Nucleus accumbens (tissue), 56 donors: Measurements from ENCODE around the gene CPA4.
"Not testable (repeated sequence)": the region's sequence is repeated elsewhere in the genome, so short reads cannot be mapped to it uniquely, and the experiment has no call there.

Experiments used
- DNase-seq, 56 donors: peaks; one replicate each; lab custom pipeline; 2025; lab: John Stamatoyannopoulos, UW

The CPA4 gene

DNA sequence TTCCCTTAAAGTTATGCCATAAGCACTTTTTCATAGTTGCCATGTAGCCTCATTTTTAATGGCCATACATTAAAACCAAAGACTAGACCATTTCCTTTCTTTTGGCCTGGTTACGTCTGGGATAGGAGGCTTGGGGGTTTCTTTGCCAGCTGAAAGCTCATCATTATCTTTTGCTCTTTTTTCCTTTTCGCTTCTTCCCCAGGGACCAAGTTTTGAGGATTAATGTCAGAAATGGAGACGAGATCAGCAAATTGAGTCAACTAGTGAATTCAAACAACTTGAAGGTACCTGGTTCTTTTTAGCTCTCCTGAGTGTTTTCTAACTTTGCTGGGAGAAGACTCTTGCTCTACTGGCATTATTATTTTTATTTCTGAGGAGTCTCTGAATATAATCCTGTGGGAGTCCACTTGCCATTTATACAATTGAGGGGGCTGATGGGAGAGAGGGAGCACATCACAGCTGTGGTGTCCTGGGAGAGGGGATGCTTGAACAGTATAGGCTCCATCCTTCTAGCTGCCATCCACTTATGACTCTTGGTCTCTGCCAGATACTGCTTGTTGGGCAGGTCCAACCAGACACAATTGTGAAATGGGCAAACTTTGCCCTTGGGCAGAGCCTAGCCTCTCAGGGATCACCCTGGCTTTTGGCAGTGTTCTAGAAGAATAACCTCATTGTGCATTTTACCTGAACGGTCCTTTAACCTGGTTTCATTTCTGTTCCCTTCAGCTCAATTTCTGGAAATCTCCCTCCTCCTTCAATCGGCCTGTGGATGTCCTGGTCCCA is 5.8 kb downstream of the CPA4 start:
- no peak for DNase-seq

DNA sequence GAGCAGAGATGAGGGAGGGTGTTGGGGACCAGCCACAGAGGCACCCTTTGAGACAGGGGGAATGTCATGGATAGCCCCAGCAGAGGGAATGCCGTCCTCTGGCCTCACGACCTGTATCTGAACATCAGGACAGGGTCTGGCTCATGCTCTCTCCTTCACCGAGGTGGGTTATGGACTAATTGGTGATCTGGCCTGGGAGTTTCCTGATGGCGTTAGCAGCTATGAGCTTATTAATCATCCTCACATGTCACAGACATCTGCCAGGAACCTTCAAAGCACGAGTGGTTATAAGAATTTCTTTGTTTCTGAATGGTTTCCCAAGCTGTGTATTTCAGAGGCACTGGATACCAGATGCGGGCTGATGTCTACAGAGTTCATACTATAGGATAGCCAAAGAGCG is 6.9 kb downstream of the CPA4 start:
- no peak for DNase-seq

DNA sequence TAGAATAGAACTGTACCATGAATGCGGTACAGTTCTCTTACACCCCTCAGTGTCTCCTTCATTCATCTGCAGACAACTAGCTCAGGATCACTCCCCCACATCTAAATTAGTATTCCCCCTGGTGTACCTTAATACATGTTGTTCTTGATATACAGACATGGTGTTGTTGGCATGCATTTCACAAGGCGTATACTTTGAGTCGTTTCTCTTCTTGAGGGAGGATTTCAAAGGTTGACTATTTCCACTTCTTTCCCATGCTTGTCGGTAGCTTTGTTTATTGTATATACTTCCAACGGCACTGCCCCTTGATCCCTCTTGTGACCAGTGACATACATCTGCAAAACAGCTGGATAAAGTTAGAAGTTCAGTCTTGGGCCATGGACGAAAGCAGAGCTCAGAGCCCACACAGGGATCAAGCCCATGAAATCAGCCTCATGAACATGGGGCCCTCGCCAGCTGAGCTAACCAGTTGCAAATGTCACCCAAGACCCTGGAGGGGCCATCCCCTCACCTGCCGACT is 8.6 kb downstream of the CPA4 start:
- no peak for DNase-seq

DNA sequence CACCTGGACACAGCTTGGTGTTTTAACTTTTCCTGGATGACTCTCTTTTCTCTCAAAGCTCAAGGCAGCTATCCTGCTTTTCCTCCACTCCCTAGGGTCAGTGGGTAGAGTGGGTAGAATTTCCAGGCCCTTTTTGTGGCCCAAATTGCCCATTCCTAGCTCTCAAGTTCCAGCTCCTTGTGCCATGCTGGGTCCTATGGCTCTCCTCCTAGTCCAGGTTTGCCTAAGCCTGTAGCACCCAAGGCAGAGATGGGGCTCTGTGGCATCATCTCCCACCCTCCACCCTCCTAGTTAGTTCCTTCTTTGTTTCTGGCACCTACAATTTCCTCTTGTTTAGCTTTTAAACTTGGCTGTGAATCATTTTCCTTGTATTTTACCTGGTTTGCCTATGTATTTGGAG is 9.7 kb downstream of the CPA4 start:
- DNase-seq = no peak

DNA sequence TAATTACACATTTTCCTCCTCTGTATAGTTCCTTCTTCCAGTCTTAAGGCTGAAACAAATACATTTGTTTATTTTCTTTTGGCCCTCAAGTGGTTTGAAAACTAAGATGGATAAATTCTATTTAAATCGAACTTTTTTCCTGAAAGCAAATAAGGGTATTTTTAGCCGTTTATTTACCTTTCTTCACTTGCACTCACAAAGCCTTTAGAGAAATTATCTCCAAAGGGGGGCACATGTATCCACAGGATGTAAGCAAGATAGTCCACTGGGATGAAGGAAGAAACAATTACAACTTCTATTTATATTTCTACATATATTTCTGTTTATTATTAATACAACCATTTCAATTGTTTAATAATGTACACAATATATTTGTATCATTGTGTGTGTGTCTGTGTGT is 10.2 kb downstream of the CPA4 start:
- DNase-seq = no peak

DNA sequence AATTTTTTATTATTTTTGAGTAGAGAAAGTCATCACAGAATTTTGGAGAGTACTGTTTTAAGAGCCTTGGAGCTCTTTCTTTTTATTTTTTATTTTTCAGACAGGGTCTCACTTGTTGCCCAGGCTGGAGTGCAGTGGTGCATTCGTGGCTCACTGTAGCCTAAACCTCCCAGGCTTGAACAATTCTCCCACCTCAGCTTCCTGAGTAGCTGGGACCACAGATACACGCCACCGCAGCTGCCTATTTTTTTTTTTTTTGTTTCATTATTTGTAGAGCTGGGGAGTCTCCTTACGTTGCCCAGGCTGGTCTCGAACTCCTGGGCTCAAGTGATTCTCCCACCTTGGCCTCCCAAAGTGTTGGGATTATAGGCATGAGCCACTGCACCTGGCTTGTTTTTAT is 10.6 kb downstream of the CPA4 start:
- no peak for DNase-seq

DNA sequence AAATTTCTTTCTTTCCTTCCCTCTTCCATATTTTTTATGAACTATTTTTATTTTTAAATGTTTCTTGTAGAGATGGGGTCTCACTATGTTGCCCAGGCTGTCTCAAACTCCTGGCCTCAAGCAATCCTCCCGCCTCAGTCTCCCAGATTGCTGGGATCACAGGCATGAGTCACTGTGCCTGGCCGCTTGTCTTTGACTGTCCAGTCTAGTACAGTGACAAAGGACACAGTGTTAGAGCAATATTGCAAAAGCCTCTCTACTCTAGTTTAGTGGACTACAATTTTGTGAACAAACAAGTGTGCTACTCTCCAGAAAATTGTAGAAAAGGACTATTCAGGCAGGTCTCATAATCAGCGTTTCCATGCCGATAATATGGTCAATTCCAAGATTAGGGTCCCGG is 11.0 kb downstream of the CPA4 start:
- DNase-seq = peak in 1 of 56 donors; percentile 41

DNA sequence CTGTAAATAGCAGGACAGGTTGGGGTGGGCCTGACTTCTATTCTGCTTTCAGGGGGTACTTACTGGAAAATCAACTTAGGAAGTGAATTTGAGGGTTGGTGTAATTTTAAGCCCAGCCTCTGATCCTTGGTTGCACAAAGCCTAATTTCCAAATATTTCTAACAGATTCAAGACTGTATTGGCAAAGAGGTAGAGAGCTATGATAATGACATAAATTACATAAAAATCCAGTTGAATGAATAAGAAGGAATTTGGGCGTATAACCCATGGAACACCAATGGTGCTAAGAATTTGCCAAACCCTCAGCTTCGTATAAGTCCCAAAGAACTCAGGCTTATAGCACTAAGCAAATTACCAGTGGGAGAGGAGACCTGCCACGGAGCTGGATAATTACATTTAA is 11.9 kb downstream of the CPA4 start:
- no peak for DNase-seq

DNA sequence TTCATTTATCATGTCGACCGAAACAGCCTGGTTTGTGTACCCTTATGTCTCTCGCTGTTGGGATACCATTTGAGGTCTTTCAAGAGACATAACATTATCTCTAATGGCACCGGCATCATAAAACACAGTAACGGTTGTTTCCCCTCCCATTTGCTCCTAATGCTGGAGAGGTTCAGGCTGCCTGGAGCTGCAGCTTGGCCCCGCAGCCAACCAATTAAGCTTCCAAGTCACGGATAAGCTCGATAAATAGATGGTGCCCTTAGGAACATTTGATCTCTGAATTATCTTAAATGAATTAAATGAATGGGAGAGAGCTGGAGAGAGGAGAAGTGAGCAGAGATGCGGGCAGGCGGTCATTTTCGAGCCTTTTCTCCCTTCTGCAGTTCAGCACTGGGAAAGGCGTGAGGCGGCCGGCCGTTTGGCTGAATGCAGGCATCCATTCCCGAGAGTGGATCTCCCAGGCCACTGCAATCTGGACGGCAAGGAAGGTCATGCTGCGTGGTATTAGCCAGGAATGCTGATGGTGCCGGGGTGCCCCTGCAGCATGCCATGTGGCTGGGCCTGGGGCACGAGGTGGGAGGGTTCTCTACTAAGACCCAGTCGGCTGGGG is 12.6 kb downstream of the CPA4 start:
- DNase-seq = no peak

DNA sequence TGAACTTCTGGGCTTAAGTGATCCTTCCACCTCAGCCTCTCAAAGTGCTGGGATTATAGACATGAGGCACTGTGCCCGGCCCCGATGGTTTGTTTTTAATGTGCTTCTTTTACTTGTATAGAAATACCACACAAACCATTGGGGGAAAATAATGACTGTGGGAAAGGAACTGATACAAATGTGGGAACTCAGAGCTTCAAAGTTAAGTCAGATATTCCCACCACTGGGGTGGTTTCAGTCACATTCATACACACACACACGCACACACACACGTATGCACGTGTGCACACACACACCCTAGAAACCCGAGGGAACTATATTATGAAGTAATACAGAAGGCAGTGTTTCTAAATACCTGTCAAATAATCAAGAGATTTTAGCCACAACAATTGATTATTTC is 17.0 kb downstream of the CPA4 start:
- DNase-seq = no peak

DNA sequence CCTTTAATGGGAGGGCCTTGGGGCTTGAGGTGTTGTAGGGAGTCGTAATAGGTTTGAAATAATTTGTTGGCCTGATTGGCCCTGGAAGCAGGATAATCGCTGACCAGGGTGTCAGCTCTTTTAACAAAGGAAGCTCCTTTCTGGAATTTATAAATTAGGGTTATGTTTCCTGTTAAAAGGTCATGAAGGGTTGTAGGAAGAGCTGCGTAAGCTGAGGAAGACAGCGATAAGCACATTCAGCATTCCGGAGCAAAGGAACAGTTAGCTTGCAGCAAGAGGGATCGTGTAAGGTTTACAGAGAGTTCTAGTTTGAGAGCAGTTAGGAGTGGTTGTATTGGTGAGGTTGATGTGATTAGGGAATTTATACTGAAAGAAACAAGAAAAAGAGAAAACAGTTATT is 21.3 kb downstream of the CPA4 start:
- DNase-seq = no peak

DNA sequence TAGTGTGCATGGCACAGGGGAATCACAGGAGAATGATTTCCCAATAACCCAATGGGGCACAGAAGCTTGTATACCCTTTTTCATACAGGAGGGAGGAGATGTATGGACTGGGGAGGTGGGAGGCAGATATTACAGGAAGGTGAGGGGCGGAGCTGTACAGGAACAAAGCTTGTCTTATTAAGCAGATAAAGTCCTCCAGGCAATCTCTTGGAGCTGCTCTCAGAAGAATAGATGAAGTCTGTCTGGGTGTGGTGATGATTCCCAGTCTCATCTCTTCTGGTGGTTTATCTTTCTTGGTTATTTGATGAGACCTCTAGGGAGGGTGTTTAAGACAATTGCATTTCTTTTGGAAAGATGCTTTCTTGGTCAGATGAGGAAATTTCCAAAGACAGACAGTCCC is 26.6 kb downstream of the CPA4 start:
- DNase-seq = no peak

DNA sequence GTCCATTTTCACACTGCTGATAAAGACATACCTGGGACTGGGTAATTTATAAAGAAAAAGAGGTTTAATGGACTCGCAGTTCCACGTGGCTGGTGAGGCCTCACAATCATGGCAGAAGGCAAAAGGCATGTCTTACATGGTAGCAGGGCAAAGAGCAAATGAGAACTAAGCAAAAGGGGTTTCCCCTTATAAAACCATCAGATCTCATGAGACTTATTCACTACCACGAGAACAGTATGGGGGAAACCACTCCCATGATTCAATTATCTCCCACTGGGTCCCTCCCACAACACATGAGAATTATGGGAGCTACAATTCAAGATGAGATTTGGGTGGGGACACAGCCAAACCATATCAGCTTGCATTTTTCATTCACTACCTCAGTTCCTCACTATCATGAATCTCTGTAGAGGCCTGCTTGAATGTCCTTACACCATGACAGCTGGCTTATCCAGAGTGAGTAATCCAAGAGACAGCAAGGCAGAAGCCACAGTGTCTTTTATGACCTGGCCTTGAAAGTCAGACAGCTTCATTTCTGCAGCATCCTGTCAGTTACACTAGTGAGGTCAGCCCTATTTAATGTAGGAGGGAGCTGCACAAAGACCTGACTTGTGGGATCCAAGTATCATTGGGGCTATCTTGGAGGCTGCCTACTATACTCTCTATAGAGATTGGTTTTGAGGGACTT is 28.7 kb downstream of the CPA4 start:
- DNase-seq = not testable (repeated sequence)

DNA sequence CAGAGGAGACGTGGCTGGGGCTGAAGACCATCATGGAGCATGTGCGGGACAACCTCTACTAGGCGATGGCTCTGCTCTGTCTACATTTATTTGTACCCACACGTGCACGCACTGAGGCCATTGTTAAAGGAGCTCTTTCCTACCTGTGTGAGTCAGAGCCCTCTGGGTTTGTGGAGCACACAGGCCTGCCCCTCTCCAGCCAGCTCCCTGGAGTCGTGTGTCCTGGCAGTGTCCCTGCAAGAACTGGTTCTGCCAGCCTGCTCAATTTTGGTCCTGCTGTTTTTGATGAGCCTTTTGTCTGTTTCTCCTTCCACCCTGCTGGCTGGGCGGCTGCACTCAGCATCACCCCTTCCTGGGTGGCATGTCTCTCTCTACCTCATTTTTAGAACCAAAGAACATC is 29.7 kb downstream of the CPA4 start:
- DNase-seq = no peak

DNA sequence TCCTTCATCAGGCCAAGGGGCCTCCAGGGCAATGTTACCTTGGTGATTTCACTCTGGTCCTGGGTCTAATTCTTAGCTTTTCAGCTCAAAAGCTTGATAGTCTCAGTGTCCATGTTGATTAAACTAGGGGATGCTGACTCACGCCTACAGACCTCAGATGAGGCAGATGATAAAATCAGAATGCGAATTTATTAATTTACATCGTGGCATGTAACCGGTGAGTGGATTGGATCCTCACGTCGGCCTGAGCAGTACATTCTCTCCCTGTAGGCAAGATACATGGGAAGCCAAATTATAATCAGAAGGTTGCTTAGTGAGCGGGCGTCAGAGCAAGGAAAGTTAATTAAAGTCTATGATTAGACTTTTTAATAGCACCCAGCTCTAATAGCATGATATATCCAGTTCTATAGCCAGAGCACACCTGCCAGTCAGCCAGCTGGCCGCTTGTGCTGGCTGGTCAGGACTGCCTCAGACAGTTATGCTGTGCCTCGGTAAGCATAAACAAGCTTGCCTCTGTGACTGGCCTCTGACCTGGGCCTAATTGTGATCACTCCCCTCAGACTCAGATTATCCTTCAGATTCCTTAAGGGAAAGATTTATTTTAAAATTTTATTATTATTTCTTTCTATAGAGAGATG is 31.5 kb downstream of the CPA4 start:
- DNase-seq = no peak

DNA sequence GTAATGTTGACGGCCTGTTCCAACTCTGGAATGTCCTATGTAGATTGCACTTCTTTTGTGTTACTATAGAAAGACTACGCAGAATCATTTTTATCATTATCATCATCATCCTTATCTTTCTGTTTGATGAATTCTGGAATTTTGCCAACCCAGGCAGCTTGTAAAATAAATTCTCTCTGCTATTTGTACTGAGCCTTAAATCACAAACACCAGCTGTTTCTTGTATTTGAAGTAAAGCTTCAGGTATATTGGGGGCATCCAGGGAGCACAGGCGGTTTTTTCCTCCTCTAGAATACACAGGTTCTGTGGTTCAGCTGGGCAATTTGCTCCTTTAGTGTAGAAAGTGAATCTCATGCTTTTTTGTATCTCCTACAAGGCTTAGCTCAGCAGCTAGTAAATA is 36.7 kb downstream of the CPA4 start:
- DNase-seq = no peak

DNA sequence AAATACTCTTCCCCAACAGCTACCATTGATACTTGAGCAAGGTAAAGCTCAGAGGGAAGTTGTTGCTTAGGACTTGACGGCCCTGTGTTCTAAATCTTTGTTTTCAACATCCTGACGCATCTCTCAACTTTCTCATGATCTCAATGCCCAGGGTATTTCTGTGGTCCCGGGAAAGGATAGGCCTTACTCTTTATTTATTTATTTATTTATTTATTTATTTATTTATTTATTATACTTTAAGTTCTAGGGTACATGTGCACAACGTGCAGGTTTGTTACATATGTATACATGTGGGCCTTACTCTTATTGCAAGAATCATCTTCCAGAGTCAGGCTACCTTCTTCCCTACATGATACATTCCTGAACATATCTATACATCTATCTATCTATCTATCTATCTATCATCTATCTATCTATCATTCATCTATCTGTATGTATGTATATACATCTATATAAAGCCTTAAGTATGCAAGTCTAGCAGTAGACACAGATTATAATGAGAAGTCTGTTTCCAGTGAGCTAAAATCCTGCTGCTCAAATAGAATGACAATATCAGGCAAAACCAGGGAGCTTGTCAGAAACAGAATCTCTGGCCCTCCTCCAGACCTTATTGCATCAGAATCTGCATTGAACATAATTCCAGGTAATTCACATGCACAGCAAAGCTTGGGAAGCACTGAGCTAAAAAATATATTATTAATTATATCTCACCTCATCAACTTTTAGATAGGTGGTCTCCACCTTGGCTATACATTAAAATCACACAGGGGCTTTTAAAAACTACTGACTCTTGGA is 39.5 kb downstream of the CPA4 start:
- no peak for DNase-seq

DNA sequence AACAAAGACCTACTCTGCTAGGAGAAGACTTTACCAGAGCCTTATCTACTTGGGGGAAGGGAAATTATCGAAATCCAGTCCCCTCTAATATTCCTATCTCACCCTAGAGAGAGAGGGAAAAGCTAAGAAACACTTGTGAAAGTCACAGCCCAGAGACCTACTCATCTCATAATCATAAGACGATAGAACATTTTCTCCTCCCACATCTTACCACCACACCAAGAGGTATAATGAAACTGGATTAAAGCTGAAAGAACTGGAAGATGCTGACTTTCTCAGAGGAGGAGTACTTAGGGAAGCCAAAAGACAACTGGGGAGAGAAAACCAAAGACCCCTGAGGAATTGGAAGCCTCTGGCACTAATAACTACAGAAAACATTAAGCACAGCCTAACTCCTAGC is 40.9 kb downstream of the CPA4 start:
- DNase-seq = no peak

DNA sequence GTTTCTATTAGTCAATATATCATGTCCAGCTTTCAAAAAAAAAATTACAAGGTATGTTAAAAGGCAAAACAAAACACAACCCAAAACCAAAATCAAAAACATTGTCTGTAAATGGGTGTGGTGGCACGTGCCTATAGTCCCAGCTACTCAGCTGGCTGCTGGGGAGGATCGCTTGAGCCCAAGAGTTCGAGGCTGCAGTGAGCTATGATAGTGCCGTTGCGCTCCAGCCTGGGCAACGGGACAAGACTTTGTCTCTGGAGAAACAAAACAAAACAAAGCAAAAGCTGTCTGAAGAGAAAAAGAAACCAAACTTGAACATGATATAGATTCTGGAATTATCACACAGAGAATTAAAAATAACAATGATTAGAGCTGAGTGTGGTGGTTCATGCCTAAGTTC is 41.3 kb downstream of the CPA4 start:
- DNase-seq = no peak

DNA sequence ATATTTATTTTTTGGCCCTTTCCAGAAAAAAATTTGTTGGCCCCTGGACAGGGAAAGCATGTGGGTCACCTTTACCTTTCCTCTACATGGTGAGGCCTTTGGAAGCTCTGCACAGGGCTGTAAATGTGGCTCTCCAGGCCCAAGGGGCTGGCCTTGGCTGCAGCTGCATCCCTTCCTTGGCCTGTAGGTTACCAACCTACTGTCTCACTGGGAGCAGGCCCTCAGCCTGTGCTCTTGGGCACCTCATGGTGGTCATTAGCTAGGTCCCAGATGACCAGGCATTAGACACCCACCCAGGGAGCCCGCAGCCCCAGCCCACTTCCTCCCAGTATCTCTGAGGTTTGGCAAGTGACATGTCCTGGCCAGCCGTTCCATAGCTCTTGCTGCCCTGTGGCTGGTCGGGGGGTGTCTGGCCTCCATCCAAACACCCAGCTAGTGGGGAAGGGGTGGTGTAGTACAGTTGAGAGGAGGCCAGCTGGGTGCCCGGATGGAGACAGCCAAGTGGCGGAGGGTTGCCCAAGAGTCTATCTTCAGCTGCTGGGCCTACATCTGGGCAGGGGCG is 44.5 kb downstream of the CPA4 start:
- DNase-seq = no peak
